H1 (cell line): ENCODE data around the gene ACOT7. TPM values are rescaled to one million over a fixed set of nuclear protein-coding genes. Genes with fewer than 3 reads are reported as not detected.
"Not testable (repeated sequence)": the region's sequence is repeated elsewhere in the genome, so short reads cannot be mapped to it uniquely, and the experiment has no call there.

ENCODE experiments used
- CTCF ChIA-PET: fragments of 300-600 bp; sonication (Branson Sonifier 250); formaldehyde crosslinking; loops from one replicate; lab custom pipeline; 2021; ENCODE audit not compliant: partially characterized antibody; lab: Charles Lee
- POLR2A ChIA-PET: fragments of 300-600 bp; sonication (Branson Sonifier 250); formaldehyde crosslinking; loops from one replicate; lab custom pipeline; 2021; ENCODE audit warnings: inconsistent platforms; ENCODE audit not compliant: partially characterized antibody; lab: Charles Lee
- DNase-seq, 2 experiments: peaks; one replicate each; pipeline versions ENCODE4 v3.0.0 to v3.0.0-alpha.2; 2010 to 2022; ENCODE audit warnings: low spot score in 2 of 2, low read depth in 1 of 2, mixed read lengths in 1 of 2
- FAIRE-seq: peaks from 2 replicates; lab custom pipeline; 2011; peaks lifted over from hg19 to GRCh38; lab: Jason Lieb, UNC
- H2AFZ ChIP-seq: 2 replicates; pipeline ENCODE4 v1.8.1; 2012; ENCODE audit warnings: low read length, inconsistent platforms
- H2AK5ac ChIP-seq: 2 replicates; pipeline ENCODE4 v1.6.1; 2013; ENCODE audit warnings: low read depth, low read length
- H2BK120ac ChIP-seq: replicated peaks from 2 replicates; pipeline ENCODE3; 2013; ENCODE audit warnings: low read depth, low read length, inconsistent platforms
- H2BK12ac ChIP-seq: 2 replicates; pipeline ENCODE4 v1.6.1; 2013; ENCODE audit warnings: low read depth, low read length
- H2BK15ac ChIP-seq: 2 replicates; pipeline ENCODE4 v1.6.1; 2013; ENCODE audit warnings: low read length
- H2BK20ac ChIP-seq: 2 replicates; pipeline ENCODE4 v1.6.1; 2013; ENCODE audit warnings: low read length
- H2BK5ac ChIP-seq: 2 replicates; pipeline ENCODE4 v1.6.1; 2013; ENCODE audit warnings: low read depth, low read length
- H3K14ac ChIP-seq: 2 replicates; pipeline ENCODE4 v1.6.1; 2013; ENCODE audit warnings: inconsistent platforms; ENCODE audit not compliant: insufficient read length
- H3K18ac ChIP-seq: 2 replicates; pipeline ENCODE4 v1.6.1; 2013; ENCODE audit warnings: low read length; ENCODE audit errors: extremely low read depth
- H3K23ac ChIP-seq: 2 replicates; pipeline ENCODE4 v1.6.1; 2013; ENCODE audit warnings: inconsistent platforms; ENCODE audit not compliant: insufficient read length
- H3K23me2 ChIP-seq: 2 replicates; pipeline ENCODE4 v1.6.1; 2013; ENCODE audit warnings: low read depth, low read length
- H3K27ac ChIP-seq: 2 replicates; pipeline ENCODE4 v1.6.1; 2011; ENCODE audit warnings: low read depth, low read length, inconsistent platforms
- H3K27me3 ChIP-seq, 4 experiments: replicated peaks in 1 of 4; 1 replicate in 1 of 4; 2 replicates in 3 of 4; pipeline versions ENCODE4 v1.6.1 to v1.8.1; 2011 to 2013; ENCODE audit warnings: low read length in 3 of 4, mild to moderate bottlenecking in 3 of 4, inconsistent platforms in 2 of 4, mixed read lengths in 2 of 4, moderate library complexity in 1 of 4; ENCODE audit not compliant: control insufficient read depth in 3 of 4, insufficient read depth in 3 of 4; ENCODE audit errors: extremely low read depth in 1 of 4
- H3K36me3 ChIP-seq, 4 experiments: 2 replicates each; pipeline versions ENCODE4 v1.6.1 to v1.8.1; 2011 to 2013; ENCODE audit warnings: mild to moderate bottlenecking in 4 of 4, low read length in 3 of 4, moderate library complexity in 2 of 4, control low read depth in 1 of 4, inconsistent platforms in 1 of 4; ENCODE audit not compliant: insufficient read depth in 4 of 4, control insufficient read depth in 2 of 4
- H3K4ac ChIP-seq: replicated peaks from 2 replicates; pipeline ENCODE3; 2013; ENCODE audit warnings: low read length, low read depth, mixed read lengths, inconsistent platforms; ENCODE audit not compliant: insufficient read length
- H3K4me1 ChIP-seq, 4 experiments: replicated peaks in 1 of 4; 1 replicate in 1 of 4; 2 replicates in 3 of 4; pipeline versions ENCODE4 v1.6.1 to v1.8.1; 2011 to 2013; ENCODE audit warnings: low read length in 3 of 4, inconsistent platforms in 2 of 4, mixed read lengths in 1 of 4; ENCODE audit not compliant: insufficient read depth in 4 of 4, control insufficient read depth in 3 of 4
- H3K4me2 ChIP-seq, 2 experiments: 2 replicates each; pipeline versions ENCODE4 v1.6.1 to v1.8.1; 2011 to 2013; ENCODE audit warnings: low read depth in 2 of 2, low read length in 2 of 2, control low read depth in 1 of 2, inconsistent platforms in 1 of 2, mild to moderate bottlenecking in 1 of 2; ENCODE audit not compliant: insufficient read depth in 1 of 2
- H3K4me3 ChIP-seq, 4 experiments: fragments of 200-600, 300-600 bp in 1 of 4; sonication (generic), shearing (Covaris generic), sonication (Bioruptor Twin) in 1 of 4; 2 replicates each; pipeline versions ENCODE4 v1.5.1 to v1.8.1; 2011 to 2016; ENCODE audit warnings: low read length in 4 of 4, low read depth in 3 of 4, control low read depth in 2 of 4, inconsistent platforms in 2 of 4, mild to moderate bottlenecking in 2 of 4, mixed read lengths in 1 of 4, moderate library complexity in 1 of 4; ENCODE audit not compliant: insufficient read depth in 2 of 4; ENCODE audit errors: extremely low read depth in 1 of 4
- H3K56ac ChIP-seq: replicated peaks from 2 replicates; pipeline ENCODE3; 2013; ENCODE audit warnings: low read depth, mild to moderate bottlenecking, mixed read lengths, low read length, inconsistent platforms; ENCODE audit not compliant: insufficient read length
- H3K79me1 ChIP-seq: 2 replicates; pipeline ENCODE4 v1.6.1; 2013; ENCODE audit warnings: low read depth, low read length, control low read depth
- H3K79me2 ChIP-seq, 2 experiments: 2 replicates each; pipeline versions ENCODE4 v1.6.1 to v1.8.1; 2012 to 2013; ENCODE audit warnings: low read length in 2 of 2, mild to moderate bottlenecking in 2 of 2, inconsistent platforms in 1 of 2; ENCODE audit not compliant: insufficient read depth in 2 of 2, control insufficient read depth in 1 of 2
- H3K9ac ChIP-seq, 4 experiments: replicated peaks in 1 of 4; 1 replicate in 1 of 4; 2 replicates in 3 of 4; pipeline versions ENCODE4 v1.6.1 to v1.8.1; 2011 to 2013; ENCODE audit warnings: low read depth in 3 of 4, low read length in 3 of 4, control low read depth in 2 of 4, mild to moderate bottlenecking in 2 of 4, moderate library complexity in 2 of 4, inconsistent platforms in 1 of 4; ENCODE audit errors: extremely low read depth in 1 of 4
- H3K9me3 ChIP-seq, 2 experiments: 2 replicates each; pipeline versions ENCODE4 v1.6.1 to v1.8.1; 2012 to 2013; ENCODE audit warnings: mild to moderate bottlenecking in 2 of 2, moderate library complexity in 2 of 2, control low read depth in 1 of 2, inconsistent platforms in 1 of 2, low read depth in 1 of 2, low read length in 1 of 2, mixed read lengths in 1 of 2; ENCODE audit not compliant: insufficient read depth in 2 of 2
- H4K20me1 ChIP-seq, 2 experiments: replicated peaks in 1 of 2; 2 replicates each; pipeline versions ENCODE3 to v1.8.1; 2011 to 2013; ENCODE audit warnings: inconsistent platforms in 2 of 2, low read length in 2 of 2, mild to moderate bottlenecking in 1 of 2; ENCODE audit not compliant: insufficient read depth in 2 of 2, control insufficient read depth in 1 of 2
- H4K5ac ChIP-seq: 2 replicates; pipeline ENCODE4 v1.6.1; 2013; ENCODE audit warnings: low read length, low read depth, mixed read lengths, inconsistent platforms; ENCODE audit not compliant: insufficient read length
- H4K8ac ChIP-seq: 2 replicates; pipeline ENCODE4 v1.8.0; 2013; ENCODE audit warnings: mild to moderate bottlenecking, moderate library complexity, low read length, inconsistent platforms; ENCODE audit not compliant: insufficient read depth; ENCODE audit errors: extremely low read depth
- H4K91ac ChIP-seq: replicated peaks from 2 replicates; pipeline ENCODE3; 2013; ENCODE audit warnings: low read length, mixed read lengths, inconsistent platforms; ENCODE audit not compliant: insufficient read length
- WGBS, 2 experiments: shearing (Covaris generic) in 1 of 2; methylation state at CpG; one replicate each; pipeline versions ENCODE4 v1.1.6 to v1.1.7; 2013 to 2015; ENCODE audit warnings: low lambda C conversion rate in 2 of 2, mixed read lengths in 2 of 2, inconsistent platforms in 1 of 2, low coverage in 1 of 2, missing lambda C conversion rate in 1 of 2; ENCODE audit not compliant: insufficient replicate concordance in 2 of 2, insufficient coverage in 1 of 2, insufficient read length in 1 of 2; ENCODE audit errors: extremely low coverage in 1 of 2, missing lambda C conversion rate in 1 of 2; 5-methylcytosine and 5-hydroxymethylcytosine counted together
- polyA plus RNA-seq, 7 experiments: library from polyadenylated mRNA; depleted of rRNA in 3 of 7; stranded (reverse) in 5 of 7; unstranded in 2 of 7; fragments of >200 nt in 5 of 7; fragments of 200-250 nt in 2 of 7; gene quantifications; 1 replicate in 5 of 7; 2 replicates in 1 of 7; 4 replicates in 1 of 7; pipeline versions ENCODE4 v1.2.1 to v1.2.3, GENCODE V29; 2011 to 2013; ENCODE audit warnings: missing spikeins in 2 of 7, mixed read lengths in 2 of 7
- total RNA-seq: library from RNA; stranded (reverse); fragmentation: NEBNext Ultra II Directional; extraction: Animal tissue kit (Norgen Biotek cat#: 25700); gene quantifications from 2 replicates; pipeline ENCODE4 v1.2.1, GENCODE V29; 2021

The ACOT7 gene
- total and polyA plus RNA-seq, 2 of the 8 experiments (the other 6 are each of a cell fraction or from before 2014, with no cell fraction given), result 151 to 214 TPM

DNA sequence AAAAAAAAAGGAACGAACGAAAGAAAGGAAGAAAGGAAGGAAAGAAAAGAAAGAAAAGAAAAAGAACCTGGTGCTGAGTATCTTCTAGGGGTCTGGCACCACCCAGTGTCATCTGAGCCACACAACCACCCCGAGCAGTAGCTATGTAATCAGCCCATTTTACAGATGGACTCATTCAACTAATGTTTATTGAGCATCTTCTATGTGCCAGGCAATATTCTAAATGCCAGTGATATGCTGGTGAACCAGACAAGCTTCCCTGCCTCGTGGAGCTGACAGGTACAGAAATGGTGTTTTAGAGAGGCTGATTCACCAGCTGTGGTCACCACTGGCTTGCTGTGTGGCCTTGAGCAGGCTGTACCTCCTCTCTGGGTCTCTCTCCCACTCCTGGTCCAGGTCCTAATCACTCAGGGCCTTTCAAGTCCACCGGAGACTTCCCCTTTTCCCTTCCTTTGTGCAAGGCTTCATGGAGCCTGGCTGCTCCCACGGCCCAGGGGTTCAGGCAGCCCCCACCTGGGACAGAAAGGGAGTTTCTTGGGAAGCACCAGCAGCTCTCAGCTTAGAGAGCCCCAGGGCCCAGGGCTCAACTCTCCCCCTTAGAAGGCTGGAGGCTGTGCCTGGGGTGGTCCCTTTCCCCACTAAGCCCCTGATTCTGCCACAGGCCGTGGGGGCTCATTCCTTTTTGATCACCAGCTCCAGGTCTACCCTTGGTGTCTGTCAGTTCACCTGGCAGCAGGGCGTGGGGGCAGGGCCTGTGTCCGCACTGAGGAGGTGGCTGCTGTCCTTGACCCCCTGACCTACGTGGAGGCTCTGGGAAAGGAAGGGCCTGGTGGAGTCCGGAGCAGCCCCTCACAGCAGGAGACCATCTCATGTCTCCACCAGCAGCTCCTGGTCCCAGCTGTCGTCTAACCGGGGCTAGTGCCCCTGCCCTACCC lies 38.3 kb upstream of the ACOT7 start:
- not testable (repeated sequence) for H3K79me2 ChIP-seq, H3K27ac ChIP-seq, H2BK15ac ChIP-seq, H3K4ac ChIP-seq, H4K91ac ChIP-seq, H3K4me3 ChIP-seq, H3K56ac ChIP-seq, H3K23me2 ChIP-seq, H2BK20ac ChIP-seq, H3K4me2 ChIP-seq, H2BK12ac ChIP-seq, H3K9me3 ChIP-seq, H2BK5ac ChIP-seq, H3K79me1 ChIP-seq, H3K27me3 ChIP-seq, H3K18ac ChIP-seq, H3K9ac ChIP-seq, H3K14ac ChIP-seq, H4K5ac ChIP-seq, H3K23ac ChIP-seq, H2AK5ac ChIP-seq, DNase-seq, H2BK120ac ChIP-seq, H4K20me1 ChIP-seq, H3K36me3 ChIP-seq, H2AFZ ChIP-seq
- ChIA-PET POLR2A (interaction anchor here (0.7 kb wide), 1 partner anchor 30 kb away, joined by 3 read pairs; no protein-coding TSS in a partner anchor), CTCF (interaction anchor here (0.9 to 18.8 kb wide), 7 partner anchors 9 to 227 kb away, joined by 3 to 321 read pairs (median 7); partner anchors contain the start of gene HES2)
- Histone ChIP-seq H4K8ac (peak overlapping the region; percentile 25; the same call in 1 of the 2 replicates), H3K4me1 (peaks cover 0 to 11% (median 5%) of the 10 kb centered on the region in 4 experiments; a peak in 3 of 7 replicates)
- FAIRE-seq, result peak; percentile 79
- 89% methylated on average over 9 of the region's 13 CpGs; no CpG with 5 or more reads in 1 of the 2 experiments for WGBS, 2 experiments
